ENCODE measurements around the gene U2AF2.

U2AF2 gene

DNA sequence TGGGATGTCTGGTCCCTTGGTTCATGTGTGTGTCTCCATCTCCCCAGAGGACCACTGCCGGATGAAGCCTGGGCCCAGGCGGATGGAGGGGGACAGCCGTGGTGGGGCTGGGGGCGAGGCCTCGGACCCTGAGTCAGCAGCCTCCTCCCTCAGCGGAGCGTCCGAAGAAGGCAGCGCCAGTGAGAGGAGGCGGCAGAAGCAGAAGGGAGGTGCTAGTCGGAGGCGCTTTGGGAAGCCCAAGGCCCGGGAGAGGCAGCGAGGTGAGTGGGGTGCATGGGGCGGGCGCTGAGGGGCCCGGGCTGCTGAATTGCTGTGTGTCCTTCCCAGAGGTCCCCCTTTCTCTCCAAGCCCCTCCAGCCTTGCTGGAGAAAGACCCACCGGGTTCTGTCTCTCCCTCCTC, 3.6 kb upstream of the U2AF2 start:
- H3K27me3 Mint-ChIP-seq = no peaks in the 10 kb centered on the region
- H3K36me3 Mint-ChIP-seq = peaks cover 45 to 65% of the 10 kb centered on the region in 2 donors
- peak overlapping the region; percentile 97 for H3K27ac Mint-ChIP-seq
- peaks cover 42 to 62% of the 10 kb centered on the region in 2 donors for H3K4me1 Mint-ChIP-seq
- ATAC-seq (replicated peaks) (no peak), DNase-seq (no peak)
- no peaks in the 10 kb centered on the region for H3K9me3 Mint-ChIP-seq
- H3K4me3 Mint-ChIP-seq = peak overlapping the region; percentile 97 to 99

DNA sequence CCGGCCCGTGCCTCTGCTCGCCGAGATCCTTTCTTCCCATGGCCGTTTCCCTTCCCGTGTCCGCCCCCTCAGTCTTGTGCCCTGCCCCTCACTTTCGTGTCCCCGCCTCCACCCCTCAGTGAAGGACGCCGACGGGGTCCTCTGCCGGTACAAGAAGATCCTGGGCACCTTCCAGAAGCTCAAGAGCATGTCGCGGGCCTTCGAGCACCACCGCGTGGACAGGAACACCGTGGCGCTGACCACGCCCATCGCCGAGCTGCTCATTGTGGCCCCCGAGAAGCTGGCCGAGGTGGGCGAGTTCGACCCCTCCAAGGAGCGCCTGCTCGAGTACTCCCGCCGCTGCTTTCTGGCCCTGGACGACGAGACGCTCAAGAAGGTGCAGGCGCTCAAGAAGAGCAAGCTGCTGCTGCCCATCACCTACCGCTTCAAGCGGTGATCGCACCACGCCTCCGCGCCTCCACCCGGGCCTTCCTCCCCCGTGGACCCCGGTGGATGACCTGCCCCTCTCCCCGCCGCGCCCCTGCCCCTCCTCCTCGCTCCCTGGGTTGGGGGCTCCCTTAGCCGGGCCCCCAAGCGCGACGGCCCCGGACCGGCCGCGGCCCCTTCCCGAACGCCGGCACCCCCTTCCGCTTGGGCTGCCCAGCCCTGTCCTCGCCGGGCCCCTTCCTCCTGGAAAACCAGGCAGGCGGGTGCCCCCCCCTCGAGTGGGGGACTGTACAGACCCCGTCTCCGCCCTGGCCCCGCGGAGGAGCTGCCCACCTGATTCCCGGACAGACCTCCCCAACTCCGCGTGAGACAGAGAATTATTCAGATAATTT, 2.3 kb upstream of the U2AF2 start:
- H3K9me3 Mint-ChIP-seq = no peaks in the 10 kb centered on the region
- peaks cover 38 to 58% of the 10 kb centered on the region in 2 donors for H3K4me1 Mint-ChIP-seq
- DNase-seq (no peak), ATAC-seq (replicated peaks) (no peak)
- peak overlapping the region; percentile 99 for H3K27ac Mint-ChIP-seq
- no peaks in the 10 kb centered on the region for H3K27me3 Mint-ChIP-seq
- H3K36me3 Mint-ChIP-seq = peaks cover 42 to 60% of the 10 kb centered on the region in 2 donors
- H3K4me3 Mint-ChIP-seq = peak overlapping the region in 1 of 2 donors; percentile 60

DNA sequence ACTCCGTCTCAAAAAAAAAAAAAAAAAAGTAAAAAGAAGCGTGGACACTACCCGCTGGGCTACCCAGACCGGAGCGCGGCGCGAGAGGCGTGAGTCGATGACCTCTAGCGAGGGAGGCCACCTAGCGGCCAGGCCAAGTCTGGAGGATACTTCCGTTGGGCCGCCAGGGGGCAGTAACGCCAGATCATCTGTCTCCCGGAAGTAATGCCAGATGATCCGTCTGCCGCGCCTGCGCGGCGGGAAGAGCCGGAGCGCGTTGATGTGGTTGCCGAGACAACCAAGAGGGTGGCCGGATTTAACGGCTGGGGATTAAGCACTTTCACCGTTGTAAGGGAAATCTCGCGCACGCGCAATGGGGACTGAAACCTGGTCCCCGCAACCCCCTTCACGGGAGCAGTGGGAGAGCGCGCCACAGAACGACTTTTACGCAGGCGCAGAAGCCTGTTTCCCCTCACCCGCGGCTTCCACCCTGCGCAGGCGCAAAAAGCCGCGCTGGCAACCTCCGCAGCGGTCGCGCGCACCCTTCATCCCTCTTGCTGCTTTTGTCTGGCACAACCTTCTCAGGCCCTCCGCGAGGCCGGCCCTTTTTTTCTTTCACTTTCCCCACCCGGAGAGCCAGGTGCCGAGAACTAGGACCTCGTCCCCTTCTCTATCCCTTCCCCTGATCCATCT, 1.0 kb upstream of the U2AF2 start:
- Mint-ChIP-seq H3K4me3 (peak overlapping the region; percentile 90), H3K4me1 (peaks cover 44 to 63% of the 10 kb centered on the region in 2 donors), H3K36me3 (peaks cover 39 to 56% of the 10 kb centered on the region in 2 donors), H3K27me3 (no peaks in the 10 kb centered on the region), H3K27ac (peak overlapping the region; percentile 99), H3K9me3 (no peaks in the 10 kb centered on the region)
- DNase-seq (peak; percentile 97), ATAC-seq (replicated peaks) (peak; percentile 52)

DNA sequence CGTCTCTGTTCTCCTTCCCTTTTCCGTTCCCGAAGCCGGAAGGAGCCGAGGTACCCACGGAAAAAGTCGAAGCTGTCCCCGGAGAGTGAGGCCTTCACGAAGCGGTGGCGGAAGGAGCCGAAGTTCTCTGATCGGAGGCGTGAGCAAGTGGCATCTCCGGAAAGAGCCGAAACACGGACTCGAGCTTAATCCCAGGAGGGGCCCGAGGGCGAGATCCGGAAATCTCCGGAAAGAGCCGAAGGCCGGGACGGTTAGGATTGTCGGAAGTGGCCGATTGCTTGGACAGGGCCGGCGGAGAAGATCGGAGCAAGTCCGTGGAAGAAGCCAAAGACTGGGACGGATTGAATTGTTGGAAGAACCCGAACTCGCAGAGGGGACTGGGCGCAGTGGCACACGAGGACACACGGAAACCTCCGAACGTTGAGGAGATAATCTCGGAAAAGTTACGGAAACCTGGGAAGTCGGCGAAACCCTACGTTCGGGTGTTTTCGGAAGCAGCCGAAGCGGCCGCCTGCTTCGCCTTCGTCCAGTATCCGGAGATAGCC, 440 bp upstream of the U2AF2 start:
- peak; percentile 62 to 72 for ATAC-seq (replicated peaks)
- Mint-ChIP-seq H3K27me3 (no peaks in the 10 kb centered on the region), H3K9me3 (no peaks in the 10 kb centered on the region), H3K27ac (peak overlapping the region; percentile 99), H3K4me1 (peaks cover 41 to 63% of the 10 kb centered on the region in 2 donors), H3K4me3 (peak overlapping the region; percentile 90), H3K36me3 (peaks cover 41 to 53% of the 10 kb centered on the region in 2 donors)
- peak; percentile 99 for DNase-seq

DNA sequence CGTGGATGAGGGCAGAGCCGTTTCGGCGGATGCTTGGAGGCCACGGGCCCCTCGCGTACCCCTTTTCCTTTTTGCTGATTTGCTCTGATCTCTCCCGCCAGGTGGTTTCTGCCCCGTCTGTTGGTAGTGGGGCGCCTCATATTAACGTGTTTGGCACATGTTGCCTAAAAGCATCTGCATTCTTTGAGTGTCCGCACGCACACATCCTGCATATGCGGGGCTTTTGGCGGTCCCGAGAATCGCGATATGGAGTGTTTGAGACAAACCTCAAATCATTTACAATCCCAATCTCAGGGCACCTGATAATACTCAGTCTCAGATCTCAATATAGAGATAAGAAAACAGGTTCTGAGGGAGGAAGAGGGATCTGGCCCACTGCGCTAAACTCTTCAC, 809 bp downstream of the U2AF2 start:
- Mint-ChIP-seq H3K9me3 (no peaks in the 10 kb centered on the region), H3K36me3 (peaks cover 42 to 53% of the 10 kb centered on the region in 2 donors), H3K27me3 (no peaks in the 10 kb centered on the region), H3K27ac (peak overlapping the region; percentile 99), H3K4me3 (peak overlapping the region; percentile 90), H3K4me1 (peaks cover 37 to 63% of the 10 kb centered on the region in 2 donors)
- DNase-seq = no peak
- no peak for ATAC-seq (replicated peaks)

DNA sequence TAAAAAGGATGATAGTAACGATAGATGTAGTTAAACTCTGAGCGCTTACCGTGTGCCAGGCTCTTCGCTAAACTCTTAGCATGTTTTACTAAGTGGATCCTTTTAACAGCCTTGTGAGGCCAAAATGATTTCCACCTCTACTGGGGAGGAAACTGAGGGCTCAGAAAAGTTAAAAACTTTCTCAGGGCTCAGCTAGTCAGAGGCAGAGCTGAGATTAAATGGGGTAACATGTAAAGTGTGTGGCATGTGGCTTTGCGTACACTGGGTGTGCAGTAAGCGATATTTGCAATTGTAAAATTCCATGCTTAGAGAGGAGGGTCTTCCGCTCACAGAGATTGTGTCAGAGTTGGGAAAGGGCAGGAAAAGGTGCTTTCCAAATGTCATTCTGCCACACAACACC, 1.7 kb downstream of the U2AF2 start:
- peaks cover 38 to 48% of the 10 kb centered on the region in 2 donors for H3K36me3 Mint-ChIP-seq

DNA sequence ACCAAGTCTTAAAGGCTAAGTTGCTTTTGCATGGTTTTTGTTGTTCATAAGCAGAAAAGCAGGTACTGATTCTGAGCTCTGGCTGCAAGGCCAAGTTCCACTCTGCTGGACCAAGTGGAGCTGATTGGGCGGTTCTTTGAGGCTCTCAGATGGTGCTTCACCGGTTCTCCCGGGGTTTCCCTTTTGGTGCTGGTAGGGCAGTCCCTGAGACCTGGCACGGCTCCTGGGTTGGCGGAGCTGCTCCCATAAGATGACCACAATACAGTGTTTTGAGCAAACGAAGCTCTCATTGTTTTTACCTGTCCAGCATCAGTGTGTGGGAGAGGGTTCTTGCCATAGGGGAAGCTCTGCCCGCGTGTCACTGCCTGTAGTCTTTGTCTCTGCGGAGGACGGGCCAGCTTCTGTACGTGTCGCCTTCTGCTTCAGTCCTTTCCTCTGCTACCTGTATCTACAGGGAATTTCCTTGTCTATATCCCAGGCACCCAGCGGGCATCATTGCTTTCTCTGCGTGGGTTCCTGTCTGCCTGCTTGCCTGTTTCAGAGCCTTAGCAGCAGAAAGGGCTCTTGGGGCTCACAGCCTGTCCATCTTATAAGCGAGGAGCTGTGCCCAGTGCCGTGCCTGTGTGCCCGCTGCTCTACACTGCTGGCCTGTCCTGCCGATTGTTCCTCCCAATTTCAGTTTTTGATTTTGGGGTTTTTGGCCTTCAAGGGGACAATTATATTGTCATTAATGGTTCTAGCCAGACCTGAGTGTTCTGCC, 2.3 kb downstream of the U2AF2 start:
- peak overlapping the region; percentile 31 for H3K27ac Mint-ChIP-seq
- H3K9me3 Mint-ChIP-seq = no peaks in the 10 kb centered on the region
- peak overlapping the region; percentile 90 for H3K4me3 Mint-ChIP-seq
- DNase-seq = no peak
- H3K27me3 Mint-ChIP-seq = no peaks in the 10 kb centered on the region
- ATAC-seq (replicated peaks) = no peak
- H3K4me1 Mint-ChIP-seq = peaks cover 31 to 56% of the 10 kb centered on the region in 2 donors
- H3K36me3 Mint-ChIP-seq = peaks cover 37 to 48% of the 10 kb centered on the region in 2 donors

More for the DNA sequence above, 1.7 kb downstream of the U2AF2 start:
- Mint-ChIP-seq H3K4me1 (peaks cover 32 to 56% of the 10 kb centered on the region in 2 donors), H3K9me3 (no peaks in the 10 kb centered on the region), H3K4me3 (peak overlapping the region; percentile 90), H3K27me3 (no peaks in the 10 kb centered on the region), H3K27ac (peak overlapping the region; percentile 99)
- ATAC-seq (replicated peaks) (no peak), DNase-seq (no peak)

DNA sequence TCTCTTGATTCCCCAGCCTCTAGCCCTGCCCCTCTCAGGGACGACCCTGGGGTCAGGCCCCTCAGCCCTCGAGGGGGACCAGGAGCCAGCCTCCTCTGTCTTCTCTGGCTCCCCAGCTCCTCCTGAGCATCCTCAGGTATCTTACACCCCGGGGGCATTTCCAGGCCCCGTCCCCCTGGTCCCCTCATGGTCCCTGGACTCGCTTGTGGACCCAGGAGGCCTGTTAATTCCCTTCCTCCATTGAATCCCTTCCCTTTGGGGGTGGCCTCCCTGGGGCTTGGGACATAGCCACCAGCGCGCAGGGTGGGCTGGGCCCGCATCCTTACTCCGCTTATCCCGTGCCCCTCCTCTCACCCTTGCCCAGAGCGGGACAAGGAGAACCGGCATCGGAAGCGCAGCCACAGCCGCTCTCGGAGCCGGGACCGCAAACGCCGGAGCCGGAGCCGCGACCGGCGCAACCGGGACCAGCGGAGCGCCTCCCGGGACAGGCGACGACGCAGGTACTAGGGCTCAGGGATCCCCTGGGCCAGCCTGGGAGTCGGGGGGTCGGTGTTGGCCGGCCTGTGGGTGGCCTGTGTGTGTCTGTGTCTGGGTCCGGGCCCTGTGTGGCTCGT, 4.1 kb downstream of the U2AF2 start:
- Mint-ChIP-seq H3K36me3 (peaks cover 48 to 61% of the 10 kb centered on the region in 2 donors), H3K27ac (peak overlapping the region; percentile 94), H3K4me3 (peak overlapping the region; percentile 57 to 63), H3K4me1 (peaks cover 40 to 68% of the 10 kb centered on the region in 2 donors), H3K9me3 (no peaks in the 10 kb centered on the region), H3K27me3 (no peaks in the 10 kb centered on the region)
- ATAC-seq (replicated peaks) (no peak), DNase-seq (no peak)

DNA sequence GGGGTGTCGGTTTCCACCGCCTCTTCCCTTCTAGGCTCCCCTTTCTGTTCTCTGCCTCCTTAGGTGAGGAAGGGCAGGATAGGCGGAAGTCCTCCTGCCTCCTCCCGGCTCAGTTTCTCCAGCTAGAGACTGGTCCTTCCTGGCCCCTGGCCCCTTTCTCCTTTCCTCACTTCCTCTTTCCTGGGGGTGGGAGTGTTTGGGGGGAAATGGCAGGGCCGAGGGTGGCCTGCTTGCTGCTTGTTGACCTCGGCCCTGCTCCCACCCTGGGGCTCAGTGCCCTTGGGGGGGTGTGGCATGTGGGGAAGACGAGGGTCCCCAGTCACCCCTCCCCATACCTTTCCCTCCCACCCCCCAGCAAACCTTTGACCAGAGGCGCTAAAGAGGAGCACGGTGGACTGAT, 5.0 kb downstream of the U2AF2 start:
- Mint-ChIP-seq H3K27me3 (no peaks in the 10 kb centered on the region), H3K36me3 (peaks cover 53 to 61% of the 10 kb centered on the region in 2 donors), H3K27ac (peak overlapping the region; percentile 94), H3K4me3 (peak overlapping the region; percentile 63 to 74), H3K9me3 (no peaks in the 10 kb centered on the region), H3K4me1 (peaks cover 40 to 68% of the 10 kb centered on the region in 2 donors)
- DNase-seq = no peak
- no peak for ATAC-seq (replicated peaks)

DNA sequence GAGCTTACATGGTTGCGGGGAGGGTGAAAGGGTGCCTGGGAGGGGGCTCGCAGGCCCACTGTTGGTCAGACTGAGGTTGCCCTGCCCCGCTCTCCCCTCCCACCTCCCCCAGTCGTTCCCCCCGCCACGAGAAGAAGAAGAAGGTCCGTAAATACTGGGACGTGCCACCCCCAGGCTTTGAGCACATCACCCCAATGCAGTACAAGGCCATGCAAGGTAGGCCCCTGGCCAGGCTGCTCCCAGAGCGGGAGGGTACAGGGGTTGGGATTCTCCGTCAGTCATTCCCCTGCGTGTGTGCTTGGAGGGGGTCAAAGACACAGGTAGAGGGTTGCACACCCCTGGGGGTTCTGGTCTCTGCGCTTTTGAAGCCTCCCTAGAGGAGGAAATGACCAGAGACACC, 5.6 kb downstream of the U2AF2 start:
- Mint-ChIP-seq H3K27me3 (no peaks in the 10 kb centered on the region), H3K36me3 (peaks cover 52 to 60% of the 10 kb centered on the region in 2 donors), H3K9me3 (no peaks in the 10 kb centered on the region), H3K4me1 (peaks cover 40 to 68% of the 10 kb centered on the region in 2 donors), H3K27ac (peak overlapping the region; percentile 67), H3K4me3 (no peak overlapping the region)
- DNase-seq (no peak), ATAC-seq (replicated peaks) (no peak)

DNA sequence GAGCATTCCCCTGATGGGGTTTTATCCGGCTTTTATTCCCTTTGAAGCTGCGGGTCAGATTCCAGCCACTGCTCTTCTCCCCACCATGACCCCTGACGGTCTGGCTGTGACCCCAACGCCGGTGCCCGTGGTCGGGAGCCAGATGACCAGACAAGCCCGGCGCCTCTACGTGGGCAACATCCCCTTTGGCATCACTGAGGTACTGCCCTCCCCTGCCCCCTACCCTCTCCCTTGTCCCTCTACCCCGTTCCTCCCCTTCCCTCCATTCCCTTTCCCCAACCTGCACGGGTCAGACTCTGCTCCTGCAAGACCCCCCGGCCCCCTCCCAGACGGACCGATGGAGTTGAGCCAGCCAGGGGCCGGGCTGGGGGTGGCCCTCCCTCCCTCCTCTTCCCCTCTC, 6.2 kb downstream of the U2AF2 start:
- ATAC-seq (replicated peaks) (no peak), DNase-seq (no peak)
- peaks cover 50 to 57% of the 10 kb centered on the region in 2 donors for H3K36me3 Mint-ChIP-seq
- no peaks in the 10 kb centered on the region for H3K9me3 Mint-ChIP-seq
- H3K4me1 Mint-ChIP-seq = peaks cover 37 to 69% of the 10 kb centered on the region in 2 donors
- H3K4me3 Mint-ChIP-seq = no peak overlapping the region
- H3K27me3 Mint-ChIP-seq = no peaks in the 10 kb centered on the region
- no peak overlapping the region for H3K27ac Mint-ChIP-seq

DNA sequence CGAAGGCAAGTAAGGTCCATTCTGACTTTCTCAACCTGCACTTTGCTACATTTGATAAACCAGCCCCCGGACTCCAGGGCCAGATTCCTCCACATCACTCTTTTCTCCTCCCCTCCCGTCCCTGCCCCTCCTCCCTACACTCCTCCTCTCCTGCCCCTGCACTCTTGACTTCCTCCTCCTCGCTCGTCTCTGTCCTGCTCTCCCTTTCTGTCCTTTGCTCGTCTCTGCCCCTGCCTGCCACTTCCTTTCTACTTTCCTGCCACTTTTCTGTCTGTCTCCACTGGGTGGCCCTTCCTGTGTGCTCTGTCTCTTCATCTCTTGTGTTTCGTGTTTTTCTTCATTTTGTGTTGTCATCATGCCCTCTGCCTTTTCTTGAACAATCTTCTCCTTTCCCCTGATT, 7.0 kb downstream of the U2AF2 start:
- DNase-seq (no peak), ATAC-seq (replicated peaks) (no peak)
- Mint-ChIP-seq H3K27ac (peak overlapping the region; percentile 48), H3K9me3 (no peaks in the 10 kb centered on the region), H3K4me3 (peak overlapping the region in 1 of 2 donors; percentile 8), H3K4me1 (peaks cover 36 to 67% of the 10 kb centered on the region in 2 donors), H3K36me3 (peaks cover 49 to 61% of the 10 kb centered on the region in 2 donors), H3K27me3 (no peaks in the 10 kb centered on the region)

DNA sequence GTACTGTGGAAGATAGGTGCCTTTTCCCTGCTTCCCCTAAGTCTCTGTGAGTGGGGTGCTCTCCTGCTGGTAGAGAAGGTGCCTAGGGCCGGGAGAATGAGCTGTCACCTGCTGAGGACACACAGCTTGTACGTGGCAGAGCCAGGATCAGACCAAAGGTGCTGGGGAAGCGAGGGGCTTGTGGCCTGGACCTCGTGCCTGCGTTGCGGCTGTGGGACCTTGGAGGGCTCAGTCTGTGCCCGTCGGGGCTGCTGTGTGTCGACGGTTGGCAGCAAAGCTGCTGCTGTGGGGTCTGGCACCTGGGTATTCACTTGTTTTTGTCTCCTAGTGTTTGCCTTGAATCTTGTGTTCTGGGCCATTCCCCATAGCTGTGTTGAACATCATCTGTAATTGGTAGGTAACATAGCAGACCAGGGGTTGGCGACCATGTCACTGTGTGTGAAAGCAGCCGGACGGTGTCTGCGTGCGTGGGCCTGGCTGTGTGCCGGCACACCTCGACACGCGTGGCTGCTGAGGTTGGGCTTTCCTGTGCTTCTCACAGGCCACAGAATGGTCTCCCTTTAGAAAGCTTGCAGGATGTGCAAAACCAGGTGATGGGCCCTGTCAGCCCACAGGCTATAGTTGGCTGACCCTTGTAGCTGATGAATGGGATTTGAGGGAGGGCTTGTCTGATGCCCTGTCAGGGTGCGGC, 9.2 kb downstream of the U2AF2 start:
- H3K27me3 Mint-ChIP-seq = no peaks in the 10 kb centered on the region
- peaks cover 27 to 45% of the 10 kb centered on the region in 2 donors for H3K4me1 Mint-ChIP-seq
- no peak for ATAC-seq (replicated peaks)
- peaks cover 54 to 65% of the 10 kb centered on the region in 2 donors for H3K36me3 Mint-ChIP-seq
- H3K9me3 Mint-ChIP-seq = no peaks in the 10 kb centered on the region
- H3K4me3 Mint-ChIP-seq = peak overlapping the region in 1 of 2 donors; percentile 13
- no peak for DNase-seq
- no peak overlapping the region for H3K27ac Mint-ChIP-seq

Data from stimulated activated naive B cell treated with anti-CD40 and anti-IgM and Interleukin-4, amounts not matched to agents 10 μg/mL and 1 μg/mL and 100 μg/mL, for 72 hours (primary cell).